A549 (cell line): Measurements from ENCODE around the gene NUAK2. TPM values are rescaled to one million over a fixed set of nuclear protein-coding genes. Genes with fewer than 3 reads are reported as not detected.

Experiments
- ATAC-seq, 2 experiments: fragments of 200-7000 bp in 1 of 2; fragments of >200 bp in 1 of 2; cut with Nextera tagmentation in 1 of 2; cut with Tn5 transposase in 1 of 2; 3 replicates each; pipeline versions ENCODE4 v1.8.0 to v1.9.1; 2018 to 2020; ENCODE audit warnings: mild to moderate bottlenecking in 1 of 2, moderate library complexity in 1 of 2
- CTCF ChIA-PET: fragments of 300-600 bp; sonication (Branson Sonifier 250); formaldehyde crosslinking; extraction: SDS; loops from one replicate; lab custom pipeline; 2021; ENCODE audit warnings: antibody characterized with exemption, inconsistent platforms; lab: Yijun Ruan, JAX
- POLR2A ChIA-PET: fragments of 350-600 bp; formaldehyde crosslinking; extraction: SDS; loops from one replicate; lab custom pipeline; 2021; ENCODE audit warnings: antibody characterized with exemption, inconsistent platforms; lab: Yijun Ruan, JAX
- DNase-seq, 2 experiments: peaks; one replicate each; pipeline versions ENCODE4 v3.0.0 to v3.0.0-alpha.2; 2011 to 2016; ENCODE audit warnings: low read depth in 1 of 2, low spot score in 1 of 2
- FAIRE-seq: peaks from 2 replicates; lab custom pipeline; 2011; peaks lifted over from hg19 to GRCh38; lab: Jason Lieb, UNC
- H3K27ac ChIP-seq, 2 experiments: fragments of >200 bp; sonication (Bioruptor Twin); formaldehyde crosslinking; 3 replicates each; pipeline ENCODE4 v1.5.1; 2016 to 2017
- H3K4me1 ChIP-seq: fragments of >200 bp; sonication (Bioruptor Twin); formaldehyde crosslinking; 3 replicates; pipeline ENCODE4 v1.6.1; 2016
- H3K4me2 ChIP-seq: fragments of >200 bp; sonication (Bioruptor Twin); formaldehyde crosslinking; 3 replicates; pipeline ENCODE4 v1.6.1; 2016
- H3K4me3 ChIP-seq: fragments of >200 bp; sonication (Bioruptor Twin); formaldehyde crosslinking; 3 replicates; pipeline ENCODE4 v1.5.1; 2016
- H3K9me3 ChIP-seq: fragments of >200 bp; sonication (Bioruptor Twin); formaldehyde crosslinking; 3 replicates; pipeline ENCODE4 v1.6.1; 2016
- CBX2 ChIP-seq: fragments of 200-600 bp; sonication (generic); IDR thresholded peaks from 2 replicates; pipeline ENCODE4 v1.6.1; 2016; ENCODE audit warnings: low read depth, mild to moderate bottlenecking, borderline replicate concordance
- CEBPB ChIP-seq, 2 experiments: fragments of >200 bp in 1 of 2; sonication (Bioruptor Twin) in 1 of 2; formaldehyde crosslinking in 1 of 2; IDR thresholded peaks; 2 replicates each; pipeline ENCODE4 v1.6.1; 2012 to 2016
- ELK1 ChIP-seq: fragments of 150-350 bp; IDR thresholded peaks from 2 replicates; pipeline ENCODE4 v1.6.1; 2014; ENCODE audit warnings: low read depth, mild to moderate bottlenecking, low read length
- EP300 ChIP-seq, 2 experiments: fragments of >200 bp; sonication (Bioruptor Twin); formaldehyde crosslinking; IDR thresholded peaks; 2 replicates in 1 of 2; 3 replicates in 1 of 2; pipeline ENCODE4 v1.6.1; 2016 to 2017
- ESRRA ChIP-seq: fragments of 150-350 bp; IDR thresholded peaks from 2 replicates; pipeline ENCODE4 v1.6.1; 2014; ENCODE audit warnings: mild to moderate bottlenecking, low read length, borderline replicate concordance
- FOSL2 ChIP-seq, 2 experiments: fragments of 450-650 bp in 1 of 2; fragments of >200 bp in 1 of 2; sonication (Bioruptor Twin) in 1 of 2; formaldehyde crosslinking; IDR thresholded peaks; 2 replicates each; pipeline versions ENCODE4 v1.5.0 to v1.6.1; 2016 to 2020; ENCODE audit warnings: mild to moderate bottlenecking in 1 of 2, moderate library complexity in 1 of 2
- HES2 ChIP-seq: fragments of >200 bp; sonication (Bioruptor Twin); formaldehyde crosslinking; IDR thresholded peaks from 2 replicates; pipeline ENCODE4 v1.6.1; 2016
- HOXA7 ChIP-seq: fragments of 250-450 bp; sonication (Bioruptor Pico); IDR thresholded peaks from 2 replicates; pipeline ENCODE4 v1.5.0; 2020; ENCODE audit warnings: mild to moderate bottlenecking, moderate library complexity
- HOXB13 ChIP-seq: fragments of 250-450 bp; sonication (Bioruptor Pico); IDR thresholded peaks from 2 replicates; pipeline ENCODE4 v1.5.0; 2020; ENCODE audit warnings: low read depth, mild to moderate bottlenecking, moderate library complexity
- JUN ChIP-seq, 2 experiments: fragments of >200 bp; sonication (Bioruptor Twin); formaldehyde crosslinking; IDR thresholded peaks; 2 replicates in 1 of 2; 3 replicates in 1 of 2; pipeline ENCODE4 v1.6.1; 2016 to 2017
- KDM5A ChIP-seq: fragments of 200-600 bp; sonication (generic); IDR thresholded peaks from 2 replicates; pipeline ENCODE4 v1.6.1; 2016; ENCODE audit warnings: antibody characterized with exemption, mild to moderate bottlenecking
- MAFK ChIP-seq: fragments of 450-650 bp; IDR thresholded peaks from 2 replicates; pipeline ENCODE4 v1.6.1; 2014; ENCODE audit not compliant: partially characterized antibody
- MAX ChIP-seq: IDR thresholded peaks from 2 replicates; pipeline ENCODE4 v1.6.1; 2012
- MAZ ChIP-seq: fragments of 150-350 bp; IDR thresholded peaks from 2 replicates; pipeline ENCODE4 v1.6.1; 2014; ENCODE audit warnings: antibody characterized with exemption, low read depth, low read length, borderline replicate concordance
- PBX3 ChIP-seq: IDR thresholded peaks from 2 replicates; pipeline ENCODE4 v1.6.1; 2012
- PHF8 ChIP-seq: fragments of 200-600 bp; sonication (generic); IDR thresholded peaks from 2 replicates; pipeline ENCODE4 v1.6.1; 2016; ENCODE audit warnings: low read depth, mild to moderate bottlenecking, antibody characterized with exemption, moderate library complexity, borderline replicate concordance
- POLR2A ChIP-seq: IDR thresholded peaks from 2 replicates; pipeline ENCODE4 v1.6.1; 2012; ENCODE audit warnings: mild to moderate bottlenecking, low read length
- RCOR1 ChIP-seq: fragments of 150-350 bp; IDR thresholded peaks from 2 replicates; pipeline ENCODE4 v1.6.1; 2014; ENCODE audit warnings: antibody characterized with exemption, low read length, low read depth
- WGBS: methylation state at CpG from one replicate; pipeline ENCODE4 v1.1.6; 2017; ENCODE audit errors: missing lambda C conversion rate; 5-methylcytosine and 5-hydroxymethylcytosine counted together
- polyA plus RNA-seq, 4 experiments: library from polyadenylated mRNA; depleted of rRNA in 3 of 4; stranded (reverse); fragments of >200 nt; fragmentation: RNase III in 1 of 4; extraction: RNeasy Plus Mini Kit Qiagen cat#74134 plus additional on column Dnase treatment in 1 of 4; gene quantifications; 2 replicates in 3 of 4; 3 replicates in 1 of 4; pipeline ENCODE4 v1.2.3, GENCODE V29; 2011 to 2017

NUAK2 gene
- polyA plus RNA-seq, 2 of the 4 experiments (the other 2 are of a cell fraction) = 29.7 to 37.8 TPM

GRCh38 chr1:205324781-205325180, 3.2 kb upstream of the NUAK2 start:
- CTCF ChIA-PET = interaction anchor here (0.7 to 89.2 kb wide), 29 partner anchors 0 to 518 kb away, joined by 3 to 3627 read pairs (median 4); partner anchors contain the start of genes KLHDC8A, NUAK2 and TMCC2
- peaks cover 22% of the 10 kb centered on the region for H3K4me1 ChIP-seq
- FAIRE-seq (no peak), ATAC-seq (peak; percentile 36 to 40), DNase-seq (peak in 1 of 2 experiments; percentile 70)
- WGBS = 17% methylated on average over 6 of the region's 6 CpGs
- H3K9me3 ChIP-seq = no peaks in the 10 kb centered on the region
- peak overlapping the region; percentile 59 for H3K4me2 ChIP-seq
- POLR2A ChIA-PET = interaction anchor here (1.0 to 1.9 kb wide), 5 partner anchors 23 to 51 kb away, joined by 3 to 25 read pairs (median 7); no protein-coding TSS in a partner anchor
- H3K27ac ChIP-seq = peak overlapping the region; percentile 86 to 99
- TF ChIP-seq JUN (IDR thresholded peaks at IDR 0.05) = peak in 1 of 2 experiments; percentile 57; a peak in 1 of 5 replicates
- TF ChIP-seq KDM5A = no peak
- TF ChIP-seq EP300 (IDR thresholded peaks at IDR 0.05) = peak in 1 of 2 experiments; percentile 66; a peak in 2 of 5 replicates
- H3K4me3 ChIP-seq = no peak overlapping the region

GRCh38 chr1:205323794-205324193, 2.2 kb upstream of the NUAK2 start:
- Histone ChIP-seq H3K9me3 (no peaks in the 10 kb centered on the region), H3K4me2 (no peak overlapping the region), H3K4me3 (no peak overlapping the region), H3K4me1 (peaks cover 22% of the 10 kb centered on the region), H3K27ac (peak overlapping the region; percentile 86 to 99)
- no peak for FAIRE-seq
- ChIA-PET CTCF (interaction anchor here (0.9 to 89.2 kb wide), 7 partner anchors 1 to 347 kb away, joined by 3 to 3627 read pairs (median 6); partner anchors contain the start of genes KLHDC8A and NUAK2), POLR2A (interaction anchor here (0.7 to 0.8 kb wide), 2 partner anchors 22 to 50 kb away, joined by 3 read pairs; no protein-coding TSS in a partner anchor)
- no peak for ATAC-seq
- TF ChIP-seq RCOR1 = no peak
- no peak for TF ChIP-seq CBX2
- no peak for TF ChIP-seq PHF8
- no peak for TF ChIP-seq ELK1
- DNase-seq = no peak
- 85% methylated on average over 6 of the region's 6 CpGs for WGBS

GRCh38 chr1:205321959-205322283, 376 bp upstream of the NUAK2 start:
- H3K27ac ChIP-seq = peak overlapping the region; percentile 96 to 99
- DNase-seq = no peak

GRCh38 chr1:205319081-205320018, 2.2 kb downstream of the NUAK2 start:
- 0% methylated on average over 5 of the region's 6 CpGs for WGBS
- no peak for FAIRE-seq
- Histone ChIP-seq H3K4me3 (peak overlapping the region; percentile 95), H3K9me3 (no peaks in the 10 kb centered on the region), H3K4me2 (peak overlapping the region; percentile 99), H3K4me1 (peaks cover 47% of the 10 kb centered on the region), H3K27ac (peak overlapping the region; percentile 96 to 99)
- peak in 1 of 2 experiments; percentile 4; a peak in 2 of 6 replicates for ATAC-seq
- ChIA-PET CTCF (interaction anchor here (1.1 to 89.2 kb wide), 4 partner anchors 6 to 330 kb away, joined by 3 to 3627 read pairs (median 1815); partner anchors contain the start of genes KLHDC8A and NUAK2), POLR2A (interaction anchor here (0.7 to 1.7 kb wide), 7 partner anchors 11 to 46 kb away, joined by 3 to 9 read pairs (median 7); no protein-coding TSS in a partner anchor)
- TF ChIP-seq ESRRA = 0 out of 2 replicates have a peak, but pooled peaks have one; percentile 12
- no peak for TF ChIP-seq MAZ
- TF ChIP-seq MAFK = peak; percentile 42
- TF ChIP-seq CEBPB (IDR thresholded peaks at IDR 0.05) = peak; percentile 81 to 94
- 0 out of 2 replicates have a peak, but pooled peaks have one; percentile 13 for TF ChIP-seq MAX
- TF ChIP-seq FOSL2 (IDR thresholded peaks at IDR 0.05) = no peak
- TF ChIP-seq FOSL2 (CRISPR knock-in tag; IDR thresholded peaks at IDR 0.05) = no peak
- TF ChIP-seq PBX3 = peak; percentile 29; the same call in 1 of the 2 replicates
- 0 out of 2 replicates have a peak, but pooled peaks have one; percentile 33 for TF ChIP-seq HOXA7 (CRISPR knock-in tag)
- no peak for TF ChIP-seq PHF8
- no peak for TF ChIP-seq ELK1
- peak in 1 of 2 experiments; percentile 80 for DNase-seq

More at GRCh38 chr1:205321959-205322283, 376 bp upstream of the NUAK2 start:
- no peaks in the 10 kb centered on the region for H3K9me3 ChIP-seq
- CTCF ChIA-PET = interaction anchor here (0.8 to 89.2 kb wide), 4 partner anchors 3 to 202 kb away, joined by 4 to 3627 read pairs (median 1816); partner anchors contain the start of genes KLHDC8A and NUAK2
- H3K4me3 ChIP-seq = no peak overlapping the region
- no peak for FAIRE-seq
- POLR2A ChIA-PET = interaction anchor here (0.5 to 2.6 kb wide), 7 partner anchors 8 to 51 kb away, joined by 3 to 19 read pairs (median 6); no protein-coding TSS in a partner anchor
- H3K4me1 ChIP-seq = peaks cover 35% of the 10 kb centered on the region
- peak overlapping the region; percentile 59 for H3K4me2 ChIP-seq
- TF ChIP-seq HES2 = no peak
- TF ChIP-seq POLR2A = no peak
- TF ChIP-seq EP300 (IDR thresholded peaks at IDR 0.05) = 0 out of 5 replicates have a peak, but pooled peaks of 1 of the 2 experiments have one; percentile 12
- no peak for TF ChIP-seq HOXB13 (CRISPR knock-in tag)
- TF ChIP-seq, all 56 proteins: peak for 1
- 43% methylated on average over 4 of the region's 5 CpGs for WGBS
- no peak for ATAC-seq
